Stimulated activated naive B cell treated with anti-CD40 and anti-IgM and Interleukin-4, amounts not matched to agents 10 μg/mL and 1 μg/mL and 100 μg/mL, for 72 hours (primary cell): Measurements from ENCODE around the gene FCSK.
"Not testable (repeated sequence)": the region's sequence is repeated elsewhere in the genome, so short reads cannot be mapped to it uniquely, and the experiment has no call there.

ENCODE experiments used
- ATAC-seq, 2 donors: fragments of 150-1000 bp; cut with Tn5 transposase; replicated peaks; 2 replicates each; pipeline ENCODE4 v1.10.0; 2021; ENCODE audit warnings: moderate library complexity in 1 of 2
- DNase-seq: peaks from one replicate; pipeline ENCODE4 v3.0.0; 2021
- H3K27ac Mint-ChIP-seq: one replicate; pipeline ENCODE4 v1.8.0; 2022; ENCODE audit warnings: mild to moderate bottlenecking, mixed read lengths
- H3K27me3 Mint-ChIP-seq, 2 donors: one replicate each; pipeline ENCODE4 v1.8.0; 2022; ENCODE audit warnings: mixed read lengths in 2 of 2
- H3K36me3 Mint-ChIP-seq, 2 donors: one replicate each; pipeline ENCODE4 v1.8.0; 2022; ENCODE audit warnings: mixed read lengths in 2 of 2, mild to moderate bottlenecking in 1 of 2
- H3K4me1 Mint-ChIP-seq, 2 donors: one replicate each; pipeline ENCODE4 v1.8.0; 2022; ENCODE audit warnings: mixed read lengths in 2 of 2, mild to moderate bottlenecking in 1 of 2
- H3K4me3 Mint-ChIP-seq, 2 donors: one replicate each; pipeline ENCODE4 v1.8.0; 2022; ENCODE audit warnings: mild to moderate bottlenecking in 2 of 2, mixed read lengths in 2 of 2, moderate library complexity in 1 of 2
- H3K9me3 Mint-ChIP-seq, 2 donors: one replicate each; pipeline ENCODE4 v1.8.0; 2022; ENCODE audit warnings: mixed read lengths in 2 of 2, mild to moderate bottlenecking in 1 of 2

FCSK gene

DNA sequence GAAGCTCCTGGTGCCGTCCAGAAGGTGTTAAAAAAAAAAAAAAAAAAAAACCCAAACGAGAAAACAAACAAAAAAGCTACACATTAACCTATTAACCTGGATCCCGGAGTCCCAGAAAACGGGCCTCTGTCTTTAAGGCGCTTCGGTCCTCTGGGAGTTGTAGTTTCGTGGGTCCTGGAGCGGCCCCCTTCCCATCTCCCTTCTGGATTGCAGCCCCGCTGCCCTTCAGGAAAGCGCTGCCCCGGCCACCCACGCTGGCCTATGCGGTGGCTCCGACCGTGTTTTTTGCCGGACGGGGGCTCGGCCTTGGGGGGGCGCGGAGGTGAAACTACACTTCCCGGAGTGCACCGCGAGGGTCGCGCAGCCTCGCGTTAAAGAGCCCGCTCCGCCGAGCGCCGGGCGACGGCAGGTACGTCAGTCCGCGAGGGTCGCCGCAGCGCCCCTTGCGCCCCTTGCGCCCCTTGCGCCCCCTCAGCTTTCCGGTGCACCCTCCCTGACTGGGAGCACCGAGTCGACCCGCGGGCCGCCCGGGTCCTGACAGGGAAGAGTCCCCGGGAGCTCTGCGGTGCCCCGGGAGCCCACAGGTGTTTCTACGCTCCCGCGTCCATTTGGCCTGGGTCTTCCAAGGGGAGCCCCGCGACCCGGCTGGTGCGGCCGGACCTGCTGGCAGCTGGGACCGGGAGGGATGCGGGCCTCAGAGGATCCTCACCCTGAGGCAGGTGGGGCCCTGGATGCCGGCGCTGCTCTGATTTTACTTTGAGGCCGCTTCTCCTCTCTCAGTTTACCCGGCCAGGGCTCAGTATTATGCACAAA lies at the start of gene FCSK:
Gene FCSK, plus strand, starts transcription at position 374 of the 813 bp plus-strand sequence. CDS start 8,596 bp downstream, outside the sequence.
- Mint-ChIP-seq H3K9me3 (no peaks in the 10 kb centered on the region), H3K4me1 (peaks cover 4 to 12% of the 10 kb centered on the region in 2 donors), H3K4me3 (peak within 1 kb of the TSS; percentile 90 to 98), H3K27me3 (no peaks in the 10 kb centered on the region), H3K36me3 (peaks cover 0 to 2% of the 10 kb centered on the region in 2 donors), H3K27ac (peak within 1 kb of the TSS; percentile 99)
- ATAC-seq, result peak; percentile 95 to 96
- peak; percentile 66 for DNase-seq

DNA sequence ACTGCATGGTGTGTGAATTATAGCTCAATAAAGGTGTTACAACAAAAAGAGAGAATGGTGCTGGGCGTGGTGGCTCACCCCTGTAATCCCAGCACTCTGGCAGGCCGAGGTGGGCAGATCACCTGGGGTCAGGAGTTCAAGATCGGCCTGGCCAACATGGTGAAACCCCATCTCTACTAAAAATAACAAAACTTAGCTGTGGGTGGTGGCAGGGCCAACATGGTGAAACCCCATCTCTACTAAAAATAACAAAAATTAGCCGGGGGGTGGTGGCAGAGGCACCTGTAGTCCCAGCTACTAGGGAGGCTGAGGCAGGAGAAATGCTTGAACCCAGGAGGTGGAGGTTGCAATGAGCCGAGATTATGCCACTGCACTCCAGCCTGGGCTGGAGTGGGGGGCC lies 48.3 kb upstream of the FCSK start:
- DNase-seq, ATAC-seq, H3K27me3 Mint-ChIP-seq, H3K9me3 Mint-ChIP-seq: not testable (repeated sequence)
- peak overlapping the region; percentile 51 to 64 for H3K4me3 Mint-ChIP-seq
- H3K4me1 Mint-ChIP-seq, result peaks cover 57 to 72% of the 10 kb centered on the region in 2 donors
- peaks cover 44 to 52% of the 10 kb centered on the region in 2 donors for H3K36me3 Mint-ChIP-seq
- H3K27ac Mint-ChIP-seq, result peak overlapping the region; percentile 79

DNA sequence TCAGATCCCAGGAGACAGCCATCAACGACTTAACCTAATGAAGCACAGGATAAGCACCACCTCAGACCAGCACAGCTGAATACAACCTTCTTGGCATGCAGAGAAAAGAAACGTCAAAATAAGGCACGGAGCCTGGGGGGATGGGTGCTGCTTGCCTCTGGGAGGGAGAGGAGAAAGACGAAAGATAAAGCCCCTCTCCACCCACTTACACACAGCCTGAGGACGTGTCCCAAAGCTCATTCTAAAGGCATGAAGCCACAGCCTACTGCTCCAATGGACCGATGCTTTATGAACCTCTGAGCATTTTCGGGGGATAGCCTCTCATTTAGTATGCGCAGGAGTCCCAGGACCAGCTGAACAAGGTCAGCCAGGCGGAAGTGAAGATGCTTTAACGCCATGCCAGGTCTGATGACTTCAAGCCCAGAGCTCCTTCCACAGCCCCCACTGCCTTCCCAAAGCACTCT lies 46.6 kb upstream of the FCSK start:
- H3K27me3 Mint-ChIP-seq, result peaks cover 0 to 3% of the 10 kb centered on the region in 2 donors
- DNase-seq, result peak; percentile 55
- peaks cover 47 to 50% of the 10 kb centered on the region in 2 donors for H3K36me3 Mint-ChIP-seq
- H3K4me1 Mint-ChIP-seq, result peaks cover 53 to 63% of the 10 kb centered on the region in 2 donors
- no peaks in the 10 kb centered on the region for H3K9me3 Mint-ChIP-seq
- ATAC-seq, result peak; percentile 49 to 60
- H3K27ac Mint-ChIP-seq, result no peak overlapping the region
- H3K4me3 Mint-ChIP-seq, result peak overlapping the region; percentile 26 to 75

DNA sequence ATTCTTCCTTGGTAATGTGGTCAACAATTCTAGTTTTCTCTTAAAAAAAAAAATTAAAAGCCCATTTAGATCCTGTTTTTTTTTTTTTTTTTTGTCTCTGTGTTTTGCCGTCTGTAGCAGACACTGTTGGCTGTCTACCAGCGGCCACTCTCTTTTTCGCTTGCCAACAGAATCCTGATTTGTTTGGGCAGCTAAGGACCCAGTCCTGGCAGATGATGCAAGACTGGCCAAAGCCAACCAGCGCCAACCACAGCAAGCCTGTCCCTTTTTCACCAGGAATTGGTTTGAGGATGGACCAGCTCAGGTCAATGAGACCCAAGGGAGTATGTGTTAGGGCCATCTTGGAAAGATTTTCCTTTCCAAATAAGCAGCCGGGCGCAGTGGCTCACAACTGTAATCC lies 43.7 kb upstream of the FCSK start:
- Mint-ChIP-seq H3K4me1 (peaks cover 37 to 50% of the 10 kb centered on the region in 2 donors), H3K4me3 (no peak overlapping the region), H3K27ac (no peak overlapping the region), H3K27me3 (peaks cover 0 to 3% of the 10 kb centered on the region in 2 donors), H3K36me3 (peaks cover 36 to 39% of the 10 kb centered on the region in 2 donors), H3K9me3 (no peaks in the 10 kb centered on the region)
- ATAC-seq (no peak), DNase-seq (no peak)

DNA sequence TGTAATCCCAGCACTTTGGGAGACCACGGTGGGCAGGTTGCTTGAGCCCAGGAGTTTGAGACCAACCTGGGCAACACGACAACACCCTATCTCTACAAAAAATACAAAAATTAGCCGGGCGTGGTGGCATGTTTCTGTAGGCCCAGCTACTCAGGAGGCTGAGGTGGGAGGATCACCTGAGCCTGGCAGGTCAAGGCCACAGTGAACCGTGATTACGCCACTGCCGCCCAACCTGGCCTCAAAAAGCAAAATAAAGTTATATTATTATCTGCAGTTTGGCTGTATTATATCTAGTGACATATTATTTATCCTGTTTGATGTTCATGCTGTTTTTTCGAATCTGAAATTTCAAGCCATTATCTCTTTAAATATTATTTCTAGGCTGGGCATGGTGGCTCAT lies 42.0 kb upstream of the FCSK start:
- no peak for DNase-seq
- H3K4me1 Mint-ChIP-seq, result peaks cover 40 to 50% of the 10 kb centered on the region in 2 donors
- H3K4me3 Mint-ChIP-seq, result no peak overlapping the region
- peaks cover 30 to 37% of the 10 kb centered on the region in 2 donors for H3K36me3 Mint-ChIP-seq
- no peaks in the 10 kb centered on the region for H3K9me3 Mint-ChIP-seq
- H3K27me3 Mint-ChIP-seq, result no peaks in the 10 kb centered on the region
- no peak for ATAC-seq
- H3K27ac Mint-ChIP-seq, result no peak overlapping the region

DNA sequence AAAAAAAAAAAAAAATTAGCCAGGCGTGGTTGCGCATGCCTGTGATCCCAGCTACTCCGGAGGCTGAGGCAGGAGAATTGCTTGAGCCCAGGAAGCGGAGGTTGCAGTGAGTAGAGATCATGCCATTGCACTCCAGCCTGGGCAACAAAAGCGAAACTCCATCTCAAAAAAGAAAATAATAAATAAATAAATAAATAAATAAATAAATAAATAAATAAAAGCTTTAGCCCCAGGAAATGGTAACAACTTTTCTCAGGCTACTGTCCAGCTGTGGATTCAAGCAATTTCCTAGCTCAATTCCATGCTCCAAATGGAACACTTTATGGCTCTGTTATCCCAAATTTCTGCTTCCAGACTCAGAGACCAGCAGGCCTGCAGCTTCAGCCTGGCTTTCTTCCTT lies 40.8 kb upstream of the FCSK start:
- H3K4me3 Mint-ChIP-seq, ATAC-seq, H3K27me3 Mint-ChIP-seq, H3K27ac Mint-ChIP-seq, DNase-seq, H3K9me3 Mint-ChIP-seq: not testable (repeated sequence)
- peaks cover 29 to 39% of the 10 kb centered on the region in 2 donors for H3K36me3 Mint-ChIP-seq
- H3K4me1 Mint-ChIP-seq, result peaks cover 40 to 50% of the 10 kb centered on the region in 2 donors

DNA sequence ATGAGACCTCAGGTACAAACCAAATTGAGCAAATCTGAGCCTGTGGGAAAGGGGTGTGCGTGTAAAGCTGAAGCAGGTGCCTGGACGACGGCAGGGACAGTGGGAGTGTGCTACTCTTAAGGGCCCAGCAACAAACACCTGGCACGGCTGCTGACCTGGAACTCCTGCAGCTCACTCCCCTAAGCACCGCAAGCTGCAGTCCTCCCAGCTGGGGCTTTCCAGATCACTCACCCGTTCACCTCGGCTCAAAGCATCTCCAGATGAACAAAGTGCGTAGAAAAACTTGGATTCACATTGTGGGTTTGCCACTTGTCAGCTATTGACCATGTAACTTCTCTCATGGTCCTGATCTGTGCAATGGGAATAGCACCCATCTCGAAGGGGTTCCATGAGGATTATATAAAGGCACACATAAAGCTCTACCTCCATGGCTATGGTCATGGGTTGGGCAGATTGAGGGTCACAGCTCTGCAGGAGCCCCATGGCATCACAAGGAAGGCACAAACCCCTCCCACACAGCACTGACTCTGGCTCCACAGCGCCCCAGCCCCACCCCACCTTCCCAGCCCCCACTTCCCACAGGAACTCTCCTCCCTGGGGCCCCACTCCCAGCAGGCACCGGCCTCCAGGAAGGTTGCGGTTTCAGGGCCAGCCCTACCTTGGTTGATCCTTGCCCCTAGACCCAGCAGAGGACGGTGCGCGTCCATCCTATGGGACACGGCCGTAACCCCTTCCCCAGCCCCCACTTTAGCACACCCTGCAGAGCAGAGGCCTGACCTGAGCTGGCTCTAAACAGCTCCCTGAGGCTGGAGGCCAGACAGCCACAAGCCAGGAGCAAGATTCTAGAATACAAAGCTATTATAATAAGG lies 37.4 kb upstream of the FCSK start:
- ATAC-seq (peak; percentile 97 to 98), DNase-seq (peak; percentile 66)
- Mint-ChIP-seq H3K4me3 (peak overlapping the region; percentile 57 to 67), H3K4me1 (peaks cover 54 to 74% of the 10 kb centered on the region in 2 donors), H3K9me3 (no peaks in the 10 kb centered on the region), H3K27ac (peak overlapping the region; percentile 77), H3K27me3 (no peaks in the 10 kb centered on the region), H3K36me3 (peaks cover 21 to 34% of the 10 kb centered on the region in 2 donors)

DNA sequence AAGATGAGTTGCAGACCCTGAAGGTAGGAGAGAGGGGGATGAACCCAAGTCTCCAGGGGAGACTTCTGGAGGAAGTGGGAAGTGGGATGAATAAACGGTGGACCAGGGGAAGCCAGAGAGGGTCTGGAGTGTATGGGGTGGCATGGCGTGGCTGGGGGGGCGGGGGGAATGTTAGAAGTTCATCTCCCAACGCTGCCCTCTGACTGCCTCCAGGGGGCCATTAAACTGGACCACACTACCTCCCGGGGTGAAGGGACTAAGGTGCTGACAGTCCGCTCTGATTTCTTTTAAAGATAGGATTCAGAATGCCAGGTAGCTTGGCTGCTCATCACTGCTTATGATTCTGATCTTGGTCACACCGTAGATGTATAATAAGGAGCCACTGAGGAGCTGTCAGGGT lies 36.7 kb upstream of the FCSK start:
- Mint-ChIP-seq H3K27me3 (no peaks in the 10 kb centered on the region), H3K9me3 (no peaks in the 10 kb centered on the region), H3K27ac (peak overlapping the region; percentile 77), H3K4me1 (peaks cover 61 to 79% of the 10 kb centered on the region in 2 donors), H3K4me3 (peak overlapping the region; percentile 57 to 67), H3K36me3 (peaks cover 22 to 40% of the 10 kb centered on the region in 2 donors)
- no peak for DNase-seq
- no peak for ATAC-seq

DNA sequence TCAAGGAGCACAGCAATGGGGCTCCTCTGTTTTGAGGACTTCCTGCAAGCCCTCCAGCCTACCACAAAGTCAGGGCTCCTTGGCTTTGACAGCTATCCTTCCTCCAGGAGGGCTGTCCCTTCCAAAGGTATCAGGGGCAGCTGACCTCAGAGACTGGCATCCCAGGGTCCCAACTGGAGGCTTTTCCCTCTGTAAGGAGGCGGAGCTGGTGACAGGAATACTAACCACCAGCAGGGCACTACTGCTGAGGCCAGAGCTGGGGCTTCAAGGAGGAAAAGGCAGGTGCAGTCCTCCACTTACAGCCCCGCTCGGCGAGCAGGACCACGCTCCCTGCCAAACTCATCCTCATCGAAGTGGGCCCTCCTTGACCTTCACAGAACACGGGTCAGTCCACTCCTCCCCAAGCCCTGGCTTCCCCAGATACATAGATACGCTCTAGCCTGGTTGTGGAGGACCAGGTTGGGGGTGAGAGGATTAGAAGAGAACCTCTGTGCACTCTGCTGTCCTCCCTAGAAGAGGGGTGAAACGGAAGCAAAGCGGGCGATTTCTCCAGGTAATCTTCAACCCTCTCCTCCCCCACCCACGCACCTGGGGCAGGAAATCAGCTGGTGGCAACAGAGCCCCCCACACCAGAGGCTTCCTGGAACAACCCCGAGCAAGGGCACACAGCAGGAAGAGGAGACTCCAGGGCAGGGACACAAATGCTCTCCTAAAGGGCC lies 36.0 kb upstream of the FCSK start:
- H3K4me3 Mint-ChIP-seq, result peak overlapping the region in 1 of 2 donors; percentile 26
- DNase-seq (no peak), ATAC-seq (no peak)
- H3K9me3 Mint-ChIP-seq, result no peaks in the 10 kb centered on the region
- no peaks in the 10 kb centered on the region for H3K27me3 Mint-ChIP-seq
- peaks cover 65 to 87% of the 10 kb centered on the region in 2 donors for H3K4me1 Mint-ChIP-seq
- peak overlapping the region; percentile 43 for H3K27ac Mint-ChIP-seq
- H3K36me3 Mint-ChIP-seq, result peaks cover 25 to 48% of the 10 kb centered on the region in 2 donors

DNA sequence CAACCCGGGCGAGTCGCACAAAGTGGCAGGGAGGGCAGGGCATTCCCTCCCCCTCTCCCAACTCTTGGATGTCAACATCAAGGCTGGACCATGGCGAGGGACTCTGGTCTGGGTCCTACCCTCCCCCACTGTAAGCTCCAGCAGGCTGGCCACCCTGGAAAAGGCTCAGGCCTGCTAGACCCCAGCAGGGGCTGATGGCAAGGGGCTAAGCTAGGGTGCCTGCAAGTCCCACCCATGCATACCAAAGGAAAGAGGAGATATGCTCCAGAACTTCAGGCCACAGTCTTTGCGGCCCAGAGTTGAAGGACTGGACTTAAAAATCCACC lies 35.4 kb upstream of the FCSK start:
- Mint-ChIP-seq H3K36me3 (peaks cover 25 to 50% of the 10 kb centered on the region in 2 donors), H3K9me3 (no peaks in the 10 kb centered on the region), H3K27me3 (no peaks in the 10 kb centered on the region), H3K4me3 (peak overlapping the region in 1 of 2 donors; percentile 16), H3K27ac (peak overlapping the region; percentile 14), H3K4me1 (peaks cover 65 to 90% of the 10 kb centered on the region in 2 donors)
- DNase-seq (no peak), ATAC-seq (no peak)

DNA sequence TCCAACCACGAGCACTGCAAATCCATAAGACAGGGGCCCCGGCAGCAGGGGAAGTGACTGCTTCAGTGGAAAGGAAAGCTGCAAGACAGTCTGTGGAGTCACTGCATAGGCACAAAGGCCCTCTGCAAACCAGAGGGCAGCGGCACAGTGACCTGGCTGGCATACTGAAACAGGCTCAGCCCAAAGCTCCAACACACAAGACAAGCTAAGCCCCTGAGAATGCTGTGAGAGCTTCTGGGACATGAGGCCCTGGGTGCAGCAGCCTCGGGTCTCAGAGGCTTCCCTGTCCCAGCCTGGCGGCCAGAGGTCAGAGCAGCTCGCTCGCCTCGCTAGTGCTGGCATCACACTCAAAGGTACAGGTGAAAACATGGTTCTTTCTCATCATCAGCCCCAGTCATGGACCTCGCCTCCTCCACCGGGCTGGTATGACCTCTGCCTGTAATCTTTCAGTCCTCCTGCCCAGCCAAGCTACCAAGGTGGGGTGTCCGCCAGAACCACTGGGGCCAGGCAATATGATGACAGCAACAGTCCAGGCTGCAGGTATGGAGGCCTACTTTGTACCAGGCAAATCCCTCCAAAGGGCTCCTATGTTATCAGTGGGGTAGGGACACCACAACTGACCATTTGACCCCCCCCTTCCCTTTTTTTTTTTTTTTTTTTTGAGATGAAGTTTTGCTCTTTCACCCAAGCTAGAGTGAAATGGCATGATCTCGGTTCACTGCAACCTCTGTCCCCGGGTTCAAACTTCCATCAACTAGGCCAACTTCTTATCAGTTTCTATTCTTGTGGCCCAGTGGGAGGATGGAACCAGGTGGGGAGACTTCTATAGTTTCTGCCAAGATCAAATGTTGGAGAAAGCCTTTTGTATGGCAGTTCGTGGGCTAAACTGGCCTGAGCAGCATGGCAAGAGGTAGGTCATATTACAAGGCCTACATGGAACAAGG lies 34.7 kb upstream of the FCSK start:
- Mint-ChIP-seq H3K27ac (peak overlapping the region; percentile 65), H3K27me3 (no peaks in the 10 kb centered on the region), H3K4me1 (peaks cover 64 to 84% of the 10 kb centered on the region in 2 donors), H3K9me3 (no peaks in the 10 kb centered on the region), H3K4me3 (peak overlapping the region in 1 of 2 donors; percentile 16), H3K36me3 (peaks cover 22 to 45% of the 10 kb centered on the region in 2 donors)
- DNase-seq, result no peak
- no peak for ATAC-seq

DNA sequence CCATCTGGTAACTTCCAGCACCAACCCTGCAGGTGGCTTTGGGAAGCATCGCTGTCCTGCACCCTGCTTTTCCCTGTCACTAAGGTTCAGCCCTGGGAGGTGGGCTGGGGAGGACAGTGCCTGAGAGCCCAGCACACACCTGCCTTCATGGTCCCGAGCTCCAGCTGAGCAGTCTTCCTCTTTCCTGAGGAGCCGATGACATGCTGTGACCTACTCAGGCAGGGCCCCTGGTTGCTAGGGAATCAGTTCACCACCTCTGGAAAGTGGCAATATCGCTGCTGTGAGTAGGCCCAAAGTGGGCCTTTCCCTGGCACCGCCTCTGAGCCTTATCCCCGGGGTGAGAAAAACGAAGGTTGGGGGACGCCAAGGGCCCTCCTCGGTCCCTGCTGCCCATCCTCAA lies 33.4 kb upstream of the FCSK start:
- Mint-ChIP-seq H3K27me3 (no peaks in the 10 kb centered on the region), H3K9me3 (no peaks in the 10 kb centered on the region), H3K36me3 (peaks cover 31 to 52% of the 10 kb centered on the region in 2 donors), H3K4me3 (no peak overlapping the region), H3K27ac (no peak overlapping the region), H3K4me1 (peaks cover 66 to 86% of the 10 kb centered on the region in 2 donors)
- ATAC-seq (no peak), DNase-seq (no peak)
